Spleen (tissue), 7 donors: ENCODE data around the gene UBAC1.

Source experiments
- POLR2A ChIP-seq, 3 donors: fragments of 450-650 bp; IDR thresholded peaks; one replicate each; pipeline ENCODE4 v1.5.1; 2017; ENCODE audit warnings: antibody characterized with exemption in 3 of 3, mild to moderate bottlenecking in 1 of 3
- TF ChIP-seq, protein P1 (sequence below), 11 experiments: fragments of 200-600 bp in 7 of 11; fragments of 450-650 bp in 4 of 11; sonication (generic) in 4 of 11; IDR thresholded peaks in 8 of 11; conservative IDR thresholded peaks in 3 of 11; 1 replicate in 7 of 11; 2 replicates in 4 of 11; pipeline versions ENCODE4 v1.4.0 to v1.8.0; 2016 to 2021; ENCODE audit warnings: antibody characterized with exemption in 11 of 11, inconsistent platforms in 4 of 11, mild to moderate bottlenecking in 1 of 11
- donor health status: DM: no; HTN: no; CAD: no; lungs with moderate emphysema.
- donor health status: DM: no; HTN: no; CAD: no.
- donor health status: DM: no; HTN: no; CAD: no.

DNA sequence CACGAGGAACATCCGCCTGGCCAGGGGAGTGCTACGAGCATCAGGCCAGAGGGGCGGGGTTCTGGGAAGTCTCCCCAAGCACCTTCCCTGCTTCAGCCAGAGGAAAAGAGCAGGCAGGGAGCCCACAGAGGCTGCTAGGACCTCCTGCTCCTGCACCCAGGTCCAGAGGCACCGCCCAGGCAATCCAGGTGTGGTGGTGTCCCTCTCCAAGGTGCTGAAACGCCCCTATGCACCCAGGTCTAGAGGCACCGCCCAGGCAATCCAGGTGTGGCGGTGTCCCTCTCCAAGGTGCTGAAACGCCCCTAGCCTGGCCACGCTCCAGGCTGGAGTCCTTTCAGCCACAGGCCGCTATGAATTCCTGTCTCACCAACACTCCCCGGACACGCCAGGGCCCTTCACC lies 10.7 kb upstream of the UBAC1 start:
- TF ChIP-seq, protein P1, sequence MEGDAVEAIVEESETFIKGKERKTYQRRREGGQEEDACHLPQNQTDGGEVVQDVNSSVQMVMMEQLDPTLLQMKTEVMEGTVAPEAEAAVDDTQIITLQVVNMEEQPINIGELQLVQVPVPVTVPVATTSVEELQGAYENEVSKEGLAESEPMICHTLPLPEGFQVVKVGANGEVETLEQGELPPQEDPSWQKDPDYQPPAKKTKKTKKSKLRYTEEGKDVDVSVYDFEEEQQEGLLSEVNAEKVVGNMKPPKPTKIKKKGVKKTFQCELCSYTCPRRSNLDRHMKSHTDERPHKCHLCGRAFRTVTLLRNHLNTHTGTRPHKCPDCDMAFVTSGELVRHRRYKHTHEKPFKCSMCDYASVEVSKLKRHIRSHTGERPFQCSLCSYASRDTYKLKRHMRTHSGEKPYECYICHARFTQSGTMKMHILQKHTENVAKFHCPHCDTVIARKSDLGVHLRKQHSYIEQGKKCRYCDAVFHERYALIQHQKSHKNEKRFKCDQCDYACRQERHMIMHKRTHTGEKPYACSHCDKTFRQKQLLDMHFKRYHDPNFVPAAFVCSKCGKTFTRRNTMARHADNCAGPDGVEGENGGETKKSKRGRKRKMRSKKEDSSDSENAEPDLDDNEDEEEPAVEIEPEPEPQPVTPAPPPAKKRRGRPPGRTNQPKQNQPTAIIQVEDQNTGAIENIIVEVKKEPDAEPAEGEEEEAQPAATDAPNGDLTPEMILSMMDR (IDR thresholded peaks at IDR 0.05 in 8 of 11, conservative IDR thresholded peaks at IDR 0.05 in 3 of 11): no peak
- TF ChIP-seq POLR2A (IDR thresholded peaks at IDR 0.05): no peak
